Muscle of arm (tissue), 12 donors: Measurements from ENCODE around the gene EMX1. TPM values are rescaled to one million over a fixed set of nuclear protein-coding genes. Genes with fewer than 3 reads are reported as not detected.

Source experiments
- DNase-seq: peaks from one replicate; pipeline ENCODE4 v3.0.0-alpha.2; 2013
- polyA plus RNA-seq, 12 donors: library from polyadenylated mRNA; unstranded; fragments of 120-200 nt; gene quantifications; one replicate each; pipeline ENCODE4 v1.2.1, GENCODE V29; 2013; ENCODE audit not compliant: insufficient read length in 12 of 12

EMX1 gene
- polyA plus RNA-seq, 12 donors, result 0.10 to 0.27 (median 0.16) TPM; not detected in 8

- no peak for DNase-seq
Observed at GRCh38 chr2:72980535-72981217, 63.4 kb downstream of the EMX1 start.

GRCh38 chr2:72981536-72981935, 64.2 kb downstream of the EMX1 start:
- DNase-seq, result no peak

- no peak for DNase-seq
Observed at GRCh38 chr2:72982219-72982618, 64.9 kb downstream of the EMX1 start.

- DNase-seq, result no peak
Observed at GRCh38 chr2:72982781-72983499, 65.6 kb downstream of the EMX1 start.

- no peak for DNase-seq
Observed at GRCh38 chr2:72983500-72984161, 66.3 kb downstream of the EMX1 start.

GRCh38 chr2:72984172-72984671, 66.9 kb downstream of the EMX1 start:
- DNase-seq, result no peak

Other genes starting within 250 kb of the EMX1 start
- gene EXOC6B, start 91.5 kb upstream of the EMX1 start, polyA plus RNA-seq, result 10 to 100 TPM in 10 of 12 donors, 1 to 10 TPM in 1, not detected in 1; 7.4 to 22.0 (median 12.3) TPM
- gene SPR, start 30.1 kb upstream of the EMX1 start, polyA plus RNA-seq, result 1 to 10 TPM in 11 of 12 donors, not detected in 1; 2.0 to 7.5 (median 3.6) TPM
- 10 to 100 TPM in 1 of 12 donors, 1 to 10 TPM in 10, not detected in 1; 4.9 to 10.6 (median 6.7) TPM for gene SFXN5, start 154.2 kb downstream of the EMX1 start, polyA plus RNA-seq
- gene RAB11FIP5, start 195.4 kb downstream of the EMX1 start, polyA plus RNA-seq, result 10 to 100 TPM in 11 of 12 donors, not detected in 1; 11.5 to 21.2 (median 13.7) TPM